Adrenal gland (tissue), 12 donors: ENCODE measurements around the gene WDR45B. TPM values are rescaled to one million over a fixed set of nuclear protein-coding genes. Genes with fewer than 3 reads are reported as not detected.

ENCODE experiments used
- DNase-seq, 7 donors: peaks; one replicate each; pipeline ENCODE4 v3.0.0-alpha.2; 2019 to 2020
- H3K27ac ChIP-seq, 5 donors: fragments of 200-600 bp; sonication (generic) in 4 of 5; 1 replicate in 3 of 5; 2 replicates in 2 of 5; pipeline versions ENCODE4 v1.5.1 to v1.8.0; 2016 to 2020; ENCODE audit warnings: mild to moderate bottlenecking in 1 of 5
- H3K27me3 ChIP-seq: fragments of 200-600 bp; 2 replicates; pipeline ENCODE4 v1.8.0; 2021
- H3K36me3 ChIP-seq, 2 donors: fragments of 200-600 bp; replicated peaks in 1 of 2; 1 replicate in 1 of 2; 2 replicates in 1 of 2; pipeline versions ENCODE4 v1.5.1 to v1.8.0; 2018 to 2022
- H3K4me1 ChIP-seq, 2 donors: fragments of 200-600 bp; replicated peaks in 1 of 2; 1 replicate in 1 of 2; 2 replicates in 1 of 2; pipeline versions ENCODE4 v1.5.1 to v1.8.0; 2018 to 2021
- H3K4me3 ChIP-seq, 4 donors: fragments of 200-600 bp; sonication (generic) in 3 of 4; one replicate each; pipeline ENCODE4 v1.5.1; 2016 to 2018
- H3K9me3 ChIP-seq, 3 donors: fragments of 200-600 bp; sonication (generic) in 1 of 3; replicated peaks in 1 of 3; 1 replicate in 2 of 3; 2 replicates in 1 of 3; pipeline versions ENCODE4 v1.5.1 to v1.8.0; 2016 to 2021
- CTCF ChIP-seq, 6 experiments: fragments of 450-650 bp in 4 of 6; fragments of 200-600 bp in 2 of 6; sonication (generic) in 1 of 6; IDR thresholded peaks; 1 replicate in 5 of 6; 2 replicates in 1 of 6; pipeline versions ENCODE4 v1.5.1 to v1.8.0; 2016 to 2021; ENCODE audit warnings: antibody characterized with exemption in 6 of 6, mild to moderate bottlenecking in 2 of 6, moderate library complexity in 1 of 6
- POLR2A ChIP-seq, 2 donors: fragments of 450-650 bp; IDR thresholded peaks; one replicate each; pipeline ENCODE4 v1.6.1; 2017; ENCODE audit warnings: antibody characterized with exemption in 2 of 2, mild to moderate bottlenecking in 2 of 2, moderate library complexity in 1 of 2
- WGBS, 4 donors: extraction: QIAGEN DNeasy Blood & Tissue Kit in 2 of 4; methylation state at CpG; one replicate each; pipeline versions ENCODE4 v1.1.5 to v1.1.7; 2013 to 2017; 5-methylcytosine and 5-hydroxymethylcytosine counted together
- intact Hi-C, 2 donors: fragments of 100-400 bp; cut with DNase I; formaldehyde crosslinking; loops; one replicate each; pipeline versions ENCODE4 v1.14.1 to v1.15.0; 2022 to 2023
- polyA plus RNA-seq, 3 donors: library from polyadenylated mRNA; stranded (reverse); fragments of 200-250 nt in 2 of 3; fragments of 350-450 nt in 1 of 3; fragmentation: Illumina TruSeq in 1 of 3; extraction: RNeasy Lipid Tissue Mini Kit (QIAGEN cat#74804) in 1 of 3; gene quantifications; one replicate each; pipeline ENCODE4 v1.2.3, GENCODE V29; 2013 to 2014
- total RNA-seq, 9 donors: library from RNA; depleted of rRNA in 4 of 9; stranded (reverse); fragments of >200 nt in 4 of 9; fragments of 120-200 nt in 1 of 9; fragmentation: NEBNext Ultra II Directional in 1 of 9; extraction: Animal tissue kit (Norgen Biotek cat#: 25700) in 1 of 9; gene quantifications; one replicate each; pipeline versions ENCODE4 v1.1.0 to v1.2.4, GENCODE V29; 2013 to 2023
- donor health status: healthy with polysubstance abuse.
- donor health status: Bipolar disorder and iron deficiency.
- donor health status: DM: yes; HTN: yes; CAD: no.
- donor health status: DM: no; HTN: no; CAD: no.
- donor health status: DM: no; HTN: no; CAD: no.
- donor health status: DM: yes; HTN: yes; CAD: no.

The WDR45B gene
- total and polyA plus RNA-seq, 12 donors, result 48.6 to 104 (median 73.3) TPM

- H3K4me3 ChIP-seq, result no peak overlapping the region
- DNase-seq, result no peak
- H3K27ac ChIP-seq, result no peak overlapping the region
- WGBS, 4 donors, result 90 to 96% (median 94%) methylated on average over 7 to 11 of the region's 11 CpGs
- intact Hi-C loops, result no loop called here
- H3K9me3 ChIP-seq, result no peaks in the 10 kb centered on the region
- peaks cover 0 to 24% of the 10 kb centered on the region in 2 donors for H3K36me3 ChIP-seq
- H3K4me1 ChIP-seq, result peaks cover 13 to 25% of the 10 kb centered on the region in 2 donors
- TF ChIP-seq POLR2A (IDR thresholded peaks at IDR 0.05) (no peak), CTCF (IDR thresholded peaks at IDR 0.05) (no peak)
- no peaks in the 10 kb centered on the region for H3K27me3 ChIP-seq
Observed at GRCh38 chr17:82594571-82594970, 53.7 kb downstream of the WDR45B start.

GRCh38 chr17:82593590-82594087, 54.6 kb downstream of the WDR45B start:
- H3K27me3 ChIP-seq, result no peaks in the 10 kb centered on the region
- intact Hi-C loops, result no loop called here
- peak overlapping the region; percentile 25 to 69 (median 48) for H3K4me3 ChIP-seq
- WGBS, 4 donors, result 40 to 80% (median 48%) methylated on average over 7 to 29 of the region's 29 CpGs
- TF ChIP-seq POLR2A (IDR thresholded peaks at IDR 0.05) (no peak), CTCF (IDR thresholded peaks at IDR 0.05) (no peak)
- H3K9me3 ChIP-seq, result no peaks in the 10 kb centered on the region
- H3K4me1 ChIP-seq, result peaks cover 13 to 31% of the 10 kb centered on the region in 2 donors
- peak overlapping the region; percentile 89 to 98 (median 92) for H3K27ac ChIP-seq
- H3K36me3 ChIP-seq, result peaks cover 0 to 24% of the 10 kb centered on the region in 2 donors
- peak in 4 of 7 donors; percentile 35 to 52 (median 48) for DNase-seq

- H3K4me3 ChIP-seq, result peak overlapping the region; percentile 25 to 69 (median 48)
- DNase-seq, result peak; percentile 83 to 93 (median 87)
- intact Hi-C loops, result no loop called here
- no peaks in the 10 kb centered on the region for H3K27me3 ChIP-seq
- peaks cover 13 to 31% of the 10 kb centered on the region in 2 donors for H3K4me1 ChIP-seq
- peaks cover 0 to 26% of the 10 kb centered on the region in 2 donors for H3K36me3 ChIP-seq
- H3K9me3 ChIP-seq, result no peaks in the 10 kb centered on the region
- H3K27ac ChIP-seq, result peak overlapping the region; percentile 89 to 98 (median 92)
- TF ChIP-seq CTCF (IDR thresholded peaks at IDR 0.05) (no peak), POLR2A (IDR thresholded peaks at IDR 0.05) (peak in 1 of 2 donors; percentile 23)
- 8 to 16% (median 13%) methylated on average over 22 to 29 of the region's 29 CpGs for WGBS, 4 donors
Observed at GRCh38 chr17:82592767-82593589, 55.3 kb downstream of the WDR45B start.

- Histone ChIP-seq H3K4me1 (peaks cover 13 to 31% of the 10 kb centered on the region in 2 donors), H3K36me3 (peaks cover 0 to 31% of the 10 kb centered on the region in 2 donors), H3K4me3 (no peak overlapping the region), H3K9me3 (no peaks in the 10 kb centered on the region), H3K27me3 (no peaks in the 10 kb centered on the region), H3K27ac (peak overlapping the region; percentile 89 to 98 (median 92))
- TF ChIP-seq POLR2A (IDR thresholded peaks at IDR 0.05), result no peak
- no peak for TF ChIP-seq CTCF (IDR thresholded peaks at IDR 0.05)
- WGBS, 4 donors, result 63 to 68% (median 65%) methylated on average over 8 to 9 of the region's 9 CpGs
- peak in 1 of 7 donors; percentile 62 for DNase-seq
- intact Hi-C loops, result no loop called here
Observed at GRCh38 chr17:82592289-82592766, 55.9 kb downstream of the WDR45B start.
